Peyer's patch (tissue), 4 donors: ENCODE results near the gene RNF14.

Source experiments
- POLR2A ChIP-seq, 2 donors: fragments of 450-650 bp; IDR thresholded peaks; one replicate each; pipeline ENCODE4 v1.5.1; 2017; ENCODE audit warnings: antibody characterized with exemption in 2 of 2, mild to moderate bottlenecking in 2 of 2, moderate library complexity in 2 of 2
- TF ChIP-seq, protein P1 (sequence below), 6 experiments: fragments of 450-650 bp in 4 of 6; fragments of 200-600 bp in 2 of 6; sonication (generic) in 1 of 6; IDR thresholded peaks; one replicate each; pipeline ENCODE4 v1.5.1; 2017 to 2019; ENCODE audit warnings: antibody characterized with exemption in 6 of 6, mild to moderate bottlenecking in 3 of 6, moderate library complexity in 1 of 6

GRCh38 chr5:141958546-141959172, 10.2 kb upstream of the RNF14 start:
- TF ChIP-seq, protein P1, sequence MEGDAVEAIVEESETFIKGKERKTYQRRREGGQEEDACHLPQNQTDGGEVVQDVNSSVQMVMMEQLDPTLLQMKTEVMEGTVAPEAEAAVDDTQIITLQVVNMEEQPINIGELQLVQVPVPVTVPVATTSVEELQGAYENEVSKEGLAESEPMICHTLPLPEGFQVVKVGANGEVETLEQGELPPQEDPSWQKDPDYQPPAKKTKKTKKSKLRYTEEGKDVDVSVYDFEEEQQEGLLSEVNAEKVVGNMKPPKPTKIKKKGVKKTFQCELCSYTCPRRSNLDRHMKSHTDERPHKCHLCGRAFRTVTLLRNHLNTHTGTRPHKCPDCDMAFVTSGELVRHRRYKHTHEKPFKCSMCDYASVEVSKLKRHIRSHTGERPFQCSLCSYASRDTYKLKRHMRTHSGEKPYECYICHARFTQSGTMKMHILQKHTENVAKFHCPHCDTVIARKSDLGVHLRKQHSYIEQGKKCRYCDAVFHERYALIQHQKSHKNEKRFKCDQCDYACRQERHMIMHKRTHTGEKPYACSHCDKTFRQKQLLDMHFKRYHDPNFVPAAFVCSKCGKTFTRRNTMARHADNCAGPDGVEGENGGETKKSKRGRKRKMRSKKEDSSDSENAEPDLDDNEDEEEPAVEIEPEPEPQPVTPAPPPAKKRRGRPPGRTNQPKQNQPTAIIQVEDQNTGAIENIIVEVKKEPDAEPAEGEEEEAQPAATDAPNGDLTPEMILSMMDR (IDR thresholded peaks at IDR 0.05): no peak
- TF ChIP-seq POLR2A (IDR thresholded peaks at IDR 0.05): no peak
